K562 (cell line): ENCODE results near the gene DHDH. TPM values are rescaled to one million over a fixed set of nuclear protein-coding genes. Genes with fewer than 3 reads are reported as not detected.

Experiments used
- ATAC-seq: fragments of 200-7000 bp; cut with Tn5 transposase; 3 replicates; pipeline ENCODE4 v1.9.1; 2020; ENCODE audit warnings: moderate library complexity
- BruUV-seq: library from RNA; stranded (reverse); fragments of 400-500 nt; replicated peaks from 2 replicates; lab custom pipeline; 2021; lab: Mats Ljungman, UMichigan
- CTCF ChIA-PET: fragments of 300-600 bp; formaldehyde crosslinking; extraction: SDS; loops from one replicate; lab custom pipeline; 2021; ENCODE audit warnings: low intra/inter-chr PET ratio; lab: Yijun Ruan, JAX
- POLR2A ChIA-PET: fragments of 300-600, 350-650 bp; sonication (Branson Sonifier 250); formaldehyde crosslinking; extraction: SDS; loops from one replicate; lab custom pipeline; 2021; ENCODE audit warnings: antibody characterized with exemption, inconsistent platforms; lab: Yijun Ruan, JAX
- DNase-seq, 4 experiments: peaks; one replicate each; pipeline versions ENCODE4 v3.0.0 to v3.0.0-alpha.2; 2011 to 2018; ENCODE audit warnings: low spot score in 3 of 4, mixed read lengths in 3 of 4; ENCODE audit errors: extremely low read depth in 1 of 4
- FAIRE-seq: peaks from 2 replicates; lab custom pipeline; 2011; peaks lifted over from hg19 to GRCh38; lab: Jason Lieb, UNC
- H2AFZ ChIP-seq: 2 replicates; pipeline ENCODE4 v1.6.0; 2011; ENCODE audit warnings: low read depth, low read length, control low read depth, inconsistent platforms
- H3K27ac ChIP-seq: fragments of 200-600 bp; 3 replicates; pipeline ENCODE4 v1.8.0; 2011; ENCODE audit warnings: low read depth, mild to moderate bottlenecking, control low read depth, inconsistent platforms, low read length, moderate library complexity, mixed read lengths; ENCODE audit errors: extremely low read depth
- H3K27me3 ChIP-seq, 2 experiments: fragments of 300-600 bp in 1 of 2; 2 replicates in 1 of 2; 3 replicates in 1 of 2; pipeline versions ENCODE4 v1.6.0 to v1.8.0; 2011; ENCODE audit warnings: inconsistent platforms in 2 of 2, low read length in 2 of 2, mild to moderate bottlenecking in 1 of 2, mixed read lengths in 1 of 2, moderate library complexity in 1 of 2; ENCODE audit not compliant: control insufficient read depth in 2 of 2, insufficient read depth in 2 of 2
- H3K36me3 ChIP-seq: fragments of 300-600 bp; 3 replicates; pipeline ENCODE4 v1.8.0; 2011; ENCODE audit warnings: mild to moderate bottlenecking, low read length, inconsistent platforms; ENCODE audit not compliant: control insufficient read depth, insufficient read depth
- H3K4me1 ChIP-seq, 2 experiments: fragments of 200-600 bp in 1 of 2; replicated peaks in 1 of 2; 2 replicates in 1 of 2; 3 replicates in 1 of 2; pipeline versions ENCODE4 v1.5.1 to v1.8.0; 2011; ENCODE audit warnings: inconsistent platforms in 2 of 2, low read length in 2 of 2, mild to moderate bottlenecking in 1 of 2, mixed read lengths in 1 of 2, moderate library complexity in 1 of 2; ENCODE audit not compliant: control insufficient read depth in 2 of 2, insufficient read depth in 2 of 2
- H3K4me2 ChIP-seq: 2 replicates; pipeline ENCODE4 v1.6.1; 2011; ENCODE audit warnings: low read length, control low read depth, inconsistent platforms, mixed read lengths; ENCODE audit not compliant: insufficient read depth
- H3K4me3 ChIP-seq: fragments of 200-600 bp; sonication (generic), shearing (Covaris generic); 2 replicates; pipeline ENCODE4 v1.5.1; 2016; ENCODE audit warnings: control low read depth, inconsistent platforms
- H3K79me2 ChIP-seq: fragments of 200-600 bp; 3 replicates; pipeline ENCODE4 v1.8.0; 2011; ENCODE audit warnings: low read length, inconsistent platforms; ENCODE audit not compliant: control insufficient read depth, insufficient read depth
- H3K9ac ChIP-seq, 2 experiments: 2 replicates each; pipeline versions ENCODE4 v1.6.0 to v1.6.1; 2011; ENCODE audit warnings: low read depth in 2 of 2, low read length in 2 of 2, control low read depth in 1 of 2, inconsistent platforms in 1 of 2, mild to moderate bottlenecking in 1 of 2, mixed read lengths in 1 of 2; ENCODE audit not compliant: insufficient read depth in 1 of 2
- H3K9me1 ChIP-seq: one replicate; pipeline ENCODE4 v1.6.0; 2011; ENCODE audit warnings: inconsistent platforms, mild to moderate bottlenecking, low read length, moderate library complexity; ENCODE audit not compliant: control insufficient read depth, insufficient read depth
- H3K9me3 ChIP-seq: replicated peaks from 2 replicates; pipeline ENCODE4 v1.5.1; 2011; ENCODE audit warnings: low read depth, low read length, inconsistent platforms; ENCODE audit not compliant: control insufficient read depth, insufficient read depth
- H4K20me1 ChIP-seq: replicated peaks from 2 replicates; pipeline ENCODE4 v1.6.1; 2011; ENCODE audit warnings: low read length, inconsistent platforms, mixed read lengths; ENCODE audit not compliant: control insufficient read depth, insufficient read depth
- DDX20 ChIP-seq: fragments of 450-650 bp; IDR thresholded peaks from 2 replicates; pipeline ENCODE4 v1.6.1; 2016; ENCODE audit warnings: missing genetic modification characterization, low read depth, mild to moderate bottlenecking, missing compliant biosample characterization, moderate library complexity
- GABPB1 ChIP-seq: sonication (generic); formaldehyde crosslinking; IDR thresholded peaks from 2 replicates; pipeline ENCODE4 v1.8.0; 2022; ENCODE audit warnings: mild to moderate bottlenecking, missing genetic modification reagents
- HOXB6 ChIP-seq: fragments of 250-450 bp; sonication (Bioruptor Pico); IDR thresholded peaks from 2 replicates; pipeline ENCODE4 v1.5.1; 2022; ENCODE audit warnings: mild to moderate bottlenecking, borderline replicate concordance
- KHSRP ChIP-seq: fragments of 450-650 bp; IDR thresholded peaks from 2 replicates; pipeline ENCODE4 v1.6.1; 2017
- L3MBTL2 ChIP-seq: fragments of 450-650 bp; IDR thresholded peaks from 2 replicates; pipeline ENCODE4 v1.6.1; 2016; ENCODE audit warnings: mild to moderate bottlenecking, moderate library complexity
- MYBL2 ChIP-seq, 2 experiments: fragments of 450-650 bp in 1 of 2; sonication (generic) in 1 of 2; formaldehyde crosslinking in 1 of 2; IDR thresholded peaks; 2 replicates each; pipeline versions ENCODE4 v1.6.1 to v1.8.1; 2017 to 2022; ENCODE audit warnings: borderline replicate concordance in 1 of 2, inconsistent platforms in 1 of 2, low read depth in 1 of 2, mild to moderate bottlenecking in 1 of 2, missing genetic modification reagents in 1 of 2, moderate library complexity in 1 of 2
- RAD51 ChIP-seq: fragments of 450-650 bp; IDR thresholded peaks from 2 replicates; pipeline ENCODE4 v1.7.1; 2016; ENCODE audit warnings: low read depth, mild to moderate bottlenecking, borderline replicate concordance
- REST ChIP-seq, 2 experiments: fragments of 450-650 bp; formaldehyde crosslinking in 1 of 2; IDR thresholded peaks; 2 replicates each; pipeline versions ENCODE4 v1.4.0 to v1.6.1; 2014 to 2020; ENCODE audit warnings: mild to moderate bottlenecking in 2 of 2, borderline replicate concordance in 1 of 2, low read depth in 1 of 2
- THAP7 ChIP-seq: fragments of 250-450 bp; sonication (Bioruptor Pico); IDR thresholded peaks from 2 replicates; pipeline ENCODE4 v1.5.0; 2021
- ZNF165 ChIP-seq: fragments of 250-450 bp; sonication (Bioruptor Pico); IDR thresholded peaks from 2 replicates; pipeline ENCODE4 v1.4.0; 2020; ENCODE audit warnings: borderline replicate concordance
- WGBS: fragments of 100-300 bp; shearing (Covaris generic); methylation state at CpG from one replicate; pipeline ENCODE4 v1.1.6; 2016; ENCODE audit warnings: low coverage, mixed read lengths; ENCODE audit not compliant: insufficient coverage; ENCODE audit errors: missing lambda C conversion rate; 5-methylcytosine and 5-hydroxymethylcytosine counted together
- in situ Hi-C: fragments of 300-500 bp; cut with MboI; formaldehyde crosslinking; loops from 4 replicates; pipeline ENCODE4 v1.15.0; 2018; ENCODE audit warnings: inconsistent platforms, mixed read lengths
- intact Hi-C: fragments of 100-400 bp; cut with micrococcal nuclease; formaldehyde crosslinking; loops from 2 replicates; pipeline ENCODE4 v1.14.2; 2022
- polyA plus RNA-seq, 8 experiments: library from polyadenylated mRNA; depleted of rRNA in 4 of 8; stranded (reverse) in 5 of 8; unstranded in 3 of 8; fragments of >200 nt; fragmentation: Nextera tagmentation in 2 of 8; fragmentation: Illumina TruSeq in 1 of 8; extraction: Ambion mirVana in 2 of 8; extraction: Trizol in 1 of 8; gene quantifications; 2 replicates each; pipeline versions ENCODE4 v1.2.1 to v1.2.3, GENCODE V29; 2011 to 2014; ENCODE audit warnings: inconsistent platforms in 1 of 8, missing spikeins in 1 of 8
- total RNA-seq, 7 experiments: library from RNA; depleted of rRNA in 6 of 7; stranded (reverse); fragments of >200 nt in 6 of 7; fragmentation: Illumina TruSeq in 2 of 7; extraction: Trizol in 2 of 7; gene quantifications; 2 replicates each; pipeline versions ENCODE4 v1.2.1 to v1.2.3, GENCODE V29; 2011 to 2021; ENCODE audit warnings: low replicate concordance in 1 of 7
- TF ChIP-seq, protein P1 (sequence below): fragments of 200-800 bp; sonication (Bioruptor generic); IDR thresholded peaks from 2 replicates; pipeline ENCODE4 v1.6.1; 2017; ENCODE audit warnings: missing genetic modification characterization, missing compliant biosample characterization

DHDH gene
- total and polyA plus RNA-seq, 9 of the 15 experiments (the other 6 are each of a cell fraction or from before 2014, with no cell fraction given): 0.37 to 1.9 (median 0.87) TPM

- no peaks in the 10 kb centered on the region for H4K20me1 ChIP-seq
- POLR2A ChIA-PET: interaction anchor here (0.5 to 4.7 kb wide), 13 partner anchors 9 to 609 kb away, joined by 3 to 37 read pairs (median 6); partner anchors contain the start of genes DHDH, FTL, NUCB1 and PPP1R15A
- peak; percentile 72 to 81 (median 78) for DNase-seq
- CTCF ChIA-PET: no interaction called here
- H3K27ac ChIP-seq: no peak overlapping the region
- FAIRE-seq: peak; percentile 95
- WGBS: 44% methylated on average over 15 of the region's 18 CpGs
- H2AFZ ChIP-seq: no peak overlapping the region
- 0 out of 4 replicates have a peak overlapping the region, but pooled peaks of 1 of the 2 experiments have one; percentile 28 for H3K9ac ChIP-seq
- H3K4me1 ChIP-seq: peaks cover 0 to 13% of the 10 kb centered on the region in 2 experiments; a peak in 3 of 5 replicates
- no peaks in the 10 kb centered on the region for H3K9me3 ChIP-seq
- peak; percentile 93 for ATAC-seq
- intact Hi-C loops (no loop called here), in situ Hi-C loops (no loop called here)
- H3K4me3 ChIP-seq: no peak overlapping the region
- BruUV-seq: no TSS peak
- H3K9me1 ChIP-seq: no peaks in the 10 kb centered on the region
- H3K27me3 ChIP-seq: no peaks in the 10 kb centered on the region
- H3K79me2 ChIP-seq: no peaks in the 10 kb centered on the region
- 0 out of 2 replicates have a peak overlapping the region, but pooled peaks have one; percentile 10 for H3K4me2 ChIP-seq
- H3K36me3 ChIP-seq: peaks cover 79% of the 10 kb centered on the region; the same call in 2 of the 3 replicates
- no peak for TF ChIP-seq KHSRP
- no peak for TF ChIP-seq THAP7
- TF ChIP-seq ZNF165 (CRISPR knock-in tag): no peak
- TF ChIP-seq RAD51: peak; percentile 58; the same call in 1 of the 2 replicates
- TF ChIP-seq REST (IDR thresholded peaks at IDR 0.05; ENCODE audit: borderline replicate concordance): peak; percentile 33
- no peak for TF ChIP-seq REST (CRISPR knock-in tag; IDR thresholded peaks at IDR 0.05; ENCODE audit: low read depth)
- TF ChIP-seq MYBL2 (IDR thresholded peaks at IDR 0.05; ENCODE audit: low read depth): no peak
- TF ChIP-seq MYBL2 (CRISPR knock-in tag; IDR thresholded peaks at IDR 0.05; ENCODE audit: borderline replicate concordance): no peak
- TF ChIP-seq, protein P1, sequence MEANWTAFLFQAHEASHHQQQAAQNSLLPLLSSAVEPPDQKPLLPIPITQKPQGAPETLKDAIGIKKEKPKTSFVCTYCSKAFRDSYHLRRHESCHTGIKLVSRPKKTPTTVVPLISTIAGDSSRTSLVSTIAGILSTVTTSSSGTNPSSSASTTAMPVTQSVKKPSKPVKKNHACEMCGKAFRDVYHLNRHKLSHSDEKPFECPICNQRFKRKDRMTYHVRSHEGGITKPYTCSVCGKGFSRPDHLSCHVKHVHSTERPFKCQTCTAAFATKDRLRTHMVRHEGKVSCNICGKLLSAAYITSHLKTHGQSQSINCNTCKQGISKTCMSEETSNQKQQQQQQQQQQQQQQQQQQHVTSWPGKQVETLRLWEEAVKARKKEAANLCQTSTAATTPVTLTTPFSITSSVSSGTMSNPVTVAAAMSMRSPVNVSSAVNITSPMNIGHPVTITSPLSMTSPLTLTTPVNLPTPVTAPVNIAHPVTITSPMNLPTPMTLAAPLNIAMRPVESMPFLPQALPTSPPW: peak; percentile 93
- no peak for TF ChIP-seq HOXB6 (CRISPR knock-in tag)
- TF ChIP-seq GABPB1 (CRISPR knock-in tag): peak; percentile 39; the same call in 1 of the 2 replicates
- TF ChIP-seq L3MBTL2: peak; percentile 56
- no peak for TF ChIP-seq DDX20
Observed at GRCh38 chr19:48918801-48919247, 14.7 kb upstream of the DHDH start.
